GM23338 (cell line): Measurements from ENCODE around the gene UCHL1. TPM values are rescaled to one million over a fixed set of nuclear protein-coding genes. Genes with fewer than 3 reads are reported as not detected.

Experiments
- ATAC-seq: fragments of 200-7000 bp; cut with Tn5 transposase; 3 replicates; pipeline ENCODE4 v1.9.1; 2020
- DNase-seq: peaks from one replicate; pipeline ENCODE4 v3.0.0-alpha.2; 2015; ENCODE audit warnings: low spot score
- H2AFZ ChIP-seq: fragments of 200-600 bp; sonication (generic); 2 replicates; pipeline ENCODE4 v1.8.0; 2016; ENCODE audit warnings: antibody characterized with exemption, mild to moderate bottlenecking, moderate library complexity
- H3F3A ChIP-seq: fragments of 200-600 bp; sonication (generic); replicated peaks from 2 replicates; pipeline ENCODE4 v1.8.0; 2017; ENCODE audit warnings: antibody characterized with exemption, mixed run types, low read depth
- H3K27ac ChIP-seq: fragments of 200-600 bp; sonication (generic); 2 replicates; pipeline ENCODE4 v1.6.1; 2016; ENCODE audit warnings: low read depth
- H3K27me3 ChIP-seq: fragments of 200-600 bp; sonication (generic); 2 replicates; pipeline ENCODE4 v1.8.0; 2016; ENCODE audit warnings: mild to moderate bottlenecking, mixed run types, moderate library complexity; ENCODE audit not compliant: insufficient read depth
- H3K36me3 ChIP-seq: fragments of 200-600 bp; sonication (generic); 2 replicates; pipeline ENCODE4 v1.8.0; 2016; ENCODE audit warnings: mild to moderate bottlenecking; ENCODE audit not compliant: insufficient read depth
- H3K4me1 ChIP-seq: fragments of 200-600 bp; sonication (generic); 2 replicates; pipeline ENCODE4 v1.8.0; 2016; ENCODE audit warnings: mild to moderate bottlenecking, moderate library complexity; ENCODE audit not compliant: insufficient read depth
- H3K4me2 ChIP-seq: fragments of 200-600 bp; sonication (generic); 2 replicates; pipeline ENCODE4 v1.7.1; 2017; ENCODE audit warnings: mixed run types
- H3K4me3 ChIP-seq: fragments of 200-600 bp; sonication (generic); 2 replicates; pipeline ENCODE4 v1.6.1; 2016; ENCODE audit warnings: mixed run types
- H3K79me2 ChIP-seq: fragments of 200-600 bp; sonication (generic); replicated peaks from 2 replicates; pipeline ENCODE4 v1.8.0; 2017; ENCODE audit warnings: mild to moderate bottlenecking; ENCODE audit not compliant: insufficient read depth
- H3K9me2 ChIP-seq: fragments of 200-600 bp; sonication (generic); 2 replicates; pipeline ENCODE4 v1.8.0; 2017; ENCODE audit not compliant: insufficient read depth
- H4K20me1 ChIP-seq: fragments of 200-600 bp; sonication (generic); replicated peaks from 2 replicates; pipeline ENCODE4 v1.8.0; 2017; ENCODE audit warnings: mild to moderate bottlenecking; ENCODE audit not compliant: insufficient read depth
- H3K27ac Mint-ChIP-seq: 2 replicates; pipeline ENCODE4 v1.8.0; 2020; ENCODE audit warnings: inconsistent platforms, mild to moderate bottlenecking, moderate library complexity, mixed read lengths
- H3K27me3 Mint-ChIP-seq: 3 replicates; pipeline ENCODE4 v1.8.0; 2022; ENCODE audit warnings: low read depth, mild to moderate bottlenecking, moderate library complexity, mixed read lengths, inconsistent platforms; ENCODE audit not compliant: insufficient read depth, poor library complexity
- H3K36me3 Mint-ChIP-seq: 3 replicates; pipeline ENCODE4 v1.8.0; 2021; ENCODE audit warnings: low read depth, mild to moderate bottlenecking, inconsistent platforms, moderate library complexity, mixed read lengths
- H3K4me1 Mint-ChIP-seq: 3 replicates; pipeline ENCODE4 v1.8.0; 2020; ENCODE audit warnings: mild to moderate bottlenecking, inconsistent platforms, mixed read lengths
- H3K4me3 Mint-ChIP-seq: 3 replicates; pipeline ENCODE4 v1.8.0; 2021; ENCODE audit warnings: moderate library complexity, mild to moderate bottlenecking, inconsistent platforms, mixed read lengths
- H3K9me3 Mint-ChIP-seq: 3 replicates; pipeline ENCODE4 v1.8.0; 2020; ENCODE audit warnings: moderate library complexity, mild to moderate bottlenecking, inconsistent platforms, mixed read lengths
- EZH2phosphoT487 ChIP-seq: fragments of 200-600 bp; sonication (generic); IDR thresholded peaks from one replicate; pipeline ENCODE4 v1.8.1; 2018; ENCODE audit warnings: antibody characterized with exemption; ENCODE audit not compliant: unreplicated experiment
- NANOG ChIP-seq: IDR thresholded peaks from 2 replicates; pipeline ENCODE4 v1.6.1; 2016; ENCODE audit warnings: antibody characterized with exemption, borderline replicate concordance
- POLR2AphosphoS5 ChIP-seq: IDR thresholded peaks from 2 replicates; pipeline ENCODE4 v1.6.1; 2016; ENCODE audit warnings: antibody characterized with exemption, low read depth
- STAT1 ChIP-seq: IDR thresholded peaks from one replicate; pipeline ENCODE4 v1.6.1; 2016; ENCODE audit warnings: antibody characterized with exemption; ENCODE audit not compliant: unreplicated experiment
- ZNF331 ChIP-seq: fragments of 250-450 bp; sonication (Bioruptor Pico); IDR thresholded peaks from 2 replicates; pipeline ENCODE4 v1.5.0; 2020; ENCODE audit warnings: low read depth, mild to moderate bottlenecking, moderate library complexity
- ZNF462 ChIP-seq: fragments of 250-450 bp; sonication (Bioruptor Pico); IDR thresholded peaks from 2 replicates; pipeline ENCODE4 v1.5.0; 2020; ENCODE audit warnings: mild to moderate bottlenecking, moderate library complexity
- polyA plus RNA-seq: library from polyadenylated mRNA; unstranded; fragments of >200 nt; fragmentation: Nextera tagmentation; extraction: Ambion mirVana; gene quantifications from 2 replicates; pipeline ENCODE4 v1.2.1, GENCODE V29; 2016
- total RNA-seq: library from RNA; depleted of rRNA; stranded (reverse); fragments of >200 nt; shearing (Covaris generic); gene quantifications from 2 replicates; pipeline ENCODE4 v1.2.3, GENCODE V29; 2014

UCHL1 gene
- total and polyA plus RNA-seq, 2 experiments from 2014 or later: 998 to 1,758 TPM

GRCh38 chr4:41285864-41286235 is 29.1 kb downstream of the UCHL1 start (continued):
- TF ChIP-seq ZNF462 (CRISPR knock-in tag): no peak
- no peak for TF ChIP-seq STAT1

GRCh38 chr4:41287005-41287404 is 30.3 kb downstream of the UCHL1 start:
- Histone ChIP-seq H3F3A (no peaks in the 10 kb centered on the region), H3K27ac (no peak overlapping the region), H3K4me2 (no peak overlapping the region), H4K20me1 (no peaks in the 10 kb centered on the region), H3K79me2 (no peaks in the 10 kb centered on the region), H3K4me1 (no peaks in the 10 kb centered on the region), H3K4me3 (no peak overlapping the region), H3K9me2 (no peaks in the 10 kb centered on the region), H3K36me3 (peaks cover 4% of the 10 kb centered on the region; the same call in 1 of the 2 replicates), H2AFZ (no peak overlapping the region), H3K27me3 (no peaks in the 10 kb centered on the region)
- peaks cover 18% of the 10 kb centered on the region; the same call in 2 of the 3 replicates for H3K36me3 Mint-ChIP-seq
- H3K4me3 Mint-ChIP-seq: no peak overlapping the region
- peaks cover 26% of the 10 kb centered on the region for H3K9me3 Mint-ChIP-seq
- no peak for TF ChIP-seq NANOG
- TF ChIP-seq EZH2phosphoT487: no peak
- no peak for TF ChIP-seq ZNF331
- TF ChIP-seq POLR2AphosphoS5: no peak
- H3K27ac Mint-ChIP-seq: no peak overlapping the region
- H3K4me1 Mint-ChIP-seq: no peaks in the 10 kb centered on the region
- H3K27me3 Mint-ChIP-seq: no peaks in the 10 kb centered on the region
- no peak for DNase-seq
- no peak for ATAC-seq
